Spleen (tissue), 11 donors: Measurements from ENCODE around the gene ABCB4. TPM values are rescaled to one million over a fixed set of nuclear protein-coding genes. Genes with fewer than 3 reads are reported as not detected.
"Not testable (repeated sequence)": the region's sequence is repeated elsewhere in the genome, so short reads cannot be mapped to it uniquely, and the experiment has no call there.

Experiments
- DNase-seq: peaks from one replicate; pipeline ENCODE4 v3.0.0-alpha.2; 2020
- H3K27ac ChIP-seq, 8 donors: fragments of 200-600 bp; sonication (generic) in 7 of 8; 1 replicate in 4 of 8; 2 replicates in 4 of 8; pipeline versions ENCODE4 v1.5.0 to v1.8.0; 2016 to 2021; ENCODE audit warnings: inconsistent platforms in 4 of 8, mild to moderate bottlenecking in 4 of 8, moderate library complexity in 1 of 8
- H3K27me3 ChIP-seq, 7 donors: fragments of 200-600 bp; sonication (generic) in 6 of 7; replicated peaks in 1 of 7; 1 replicate in 4 of 7; 2 replicates in 3 of 7; pipeline versions ENCODE4 v1.5.0 to v1.8.0; 2016 to 2021; ENCODE audit warnings: inconsistent platforms in 3 of 7, mild to moderate bottlenecking in 1 of 7
- H3K36me3 ChIP-seq, 6 donors: fragments of 200-600 bp; sonication (generic) in 5 of 6; 1 replicate in 4 of 6; 2 replicates in 2 of 6; pipeline versions ENCODE4 v1.5.0 to v1.8.0; 2016 to 2021; ENCODE audit warnings: inconsistent platforms in 2 of 6
- H3K4me1 ChIP-seq, 6 donors: fragments of 200-600 bp; sonication (generic) in 5 of 6; 1 replicate in 3 of 6; 2 replicates in 3 of 6; pipeline versions ENCODE4 v1.5.0 to v1.8.0; 2016 to 2021; ENCODE audit warnings: inconsistent platforms in 3 of 6
- H3K4me3 ChIP-seq, 8 donors: fragments of 200-600 bp; sonication (generic) in 7 of 8; 1 replicate in 4 of 8; 2 replicates in 4 of 8; pipeline versions ENCODE4 v1.5.0 to v1.8.0; 2016 to 2021; ENCODE audit warnings: inconsistent platforms in 4 of 8, mild to moderate bottlenecking in 4 of 8, moderate library complexity in 2 of 8
- H3K9me3 ChIP-seq, 8 donors: fragments of 200-600 bp; sonication (generic) in 7 of 8; 1 replicate in 4 of 8; 2 replicates in 4 of 8; pipeline versions ENCODE4 v1.5.0 to v1.8.0; 2016 to 2021; ENCODE audit warnings: inconsistent platforms in 4 of 8
- POLR2A ChIP-seq, 3 donors: fragments of 450-650 bp; IDR thresholded peaks; one replicate each; pipeline ENCODE4 v1.5.1; 2017; ENCODE audit warnings: antibody characterized with exemption in 3 of 3, mild to moderate bottlenecking in 1 of 3
- POLR2AphosphoS5 ChIP-seq, 3 donors: sonication (generic); formaldehyde crosslinking; IDR thresholded peaks; one replicate each; pipeline ENCODE4 v1.5.1; 2017; ENCODE audit warnings: antibody characterized with exemption in 3 of 3
- WGBS, 5 donors: extraction: QIAGEN DNeasy Blood & Tissue Kit in 3 of 5; methylation state at CpG; one replicate each; pipeline versions ENCODE4 v1.1.5 to v1.1.7; 2013 to 2018; 5-methylcytosine and 5-hydroxymethylcytosine counted together
- intact Hi-C: fragments of 100-400 bp; cut with DNase I; formaldehyde crosslinking; loops from one replicate; pipeline ENCODE4 v1.15.0; 2023; ENCODE audit warnings: low total_unique reads
- polyA plus RNA-seq, 3 donors: library from polyadenylated mRNA; stranded (reverse); fragments of 200-250 nt; gene quantifications; one replicate each; pipeline ENCODE4 v1.2.1, GENCODE V29; 2013
- total RNA-seq, 7 donors: library from RNA; depleted of rRNA in 3 of 7; stranded (reverse); fragments of >200 nt in 3 of 7; fragmentation: NEBNext Ultra II Directional in 4 of 7; extraction: Animal tissue kit (Norgen Biotek cat#: 25700) in 4 of 7; gene quantifications; one replicate each; pipeline versions ENCODE4 v1.1.0 to v1.2.1, GENCODE V29; 2016 to 2021
- TF ChIP-seq, protein P1 (sequence below), 11 experiments: fragments of 200-600 bp in 7 of 11; fragments of 450-650 bp in 4 of 11; sonication (generic) in 4 of 11; IDR thresholded peaks in 8 of 11; conservative IDR thresholded peaks in 3 of 11; 1 replicate in 7 of 11; 2 replicates in 4 of 11; pipeline versions ENCODE4 v1.4.0 to v1.8.0; 2016 to 2021; ENCODE audit warnings: antibody characterized with exemption in 11 of 11, inconsistent platforms in 4 of 11, mild to moderate bottlenecking in 1 of 11
- donor health status: healthy with polysubstance abuse.
- donor health status: DM: no; HTN: no; CAD: no; lungs with moderate emphysema.
- donor health status: DM: no; HTN: no; CAD: no.
- donor health status: Bipolar disorder and iron deficiency.
- donor health status: healthy.
- donor health status: DM: no; HTN: no; CAD: no.
- donor health status: DM: yes; HTN: yes; CAD: no.

ABCB4 gene
- total and polyA plus RNA-seq, 10 donors = 12.1 to 37.5 (median 21.7) TPM

DNA sequence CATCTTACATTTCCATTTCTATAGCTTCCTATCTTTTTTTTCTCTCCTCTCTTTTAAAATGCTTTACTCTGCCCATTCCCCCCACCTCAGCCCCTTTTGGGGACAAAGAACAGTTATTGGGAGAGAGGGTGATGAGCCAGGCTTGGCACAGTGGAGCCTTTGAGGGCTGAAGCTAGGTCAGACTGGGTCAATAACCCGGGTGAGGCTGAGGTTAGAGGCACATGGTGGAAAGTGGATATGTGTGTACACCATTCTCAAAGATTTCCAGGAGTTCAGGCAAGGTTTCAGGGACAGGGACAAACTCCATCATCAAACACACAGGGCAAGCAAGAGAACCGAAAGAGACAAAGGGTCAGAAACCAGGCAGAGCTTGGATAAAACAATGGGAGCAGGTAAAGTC, 11.5 kb downstream of the ABCB4 start:
- H3K27me3 ChIP-seq = no peaks in the 10 kb centered on the region
- H3K4me3 ChIP-seq = no peak overlapping the region
- intact Hi-C loops = no loop called here
- DNase-seq = no peak
- no peak overlapping the region for H3K27ac ChIP-seq
- peaks cover 0 to 31% (median 0%) of the 10 kb centered on the region in 6 donors for H3K36me3 ChIP-seq
- H3K9me3 ChIP-seq = no peaks in the 10 kb centered on the region
- WGBS, 5 donors = 76 to 89% (median 85%) methylated on average over 2 of the region's 2 CpGs
- peaks cover 0 to 3% (median 0%) of the 10 kb centered on the region in 6 donors for H3K4me1 ChIP-seq
- TF ChIP-seq, protein P1, sequence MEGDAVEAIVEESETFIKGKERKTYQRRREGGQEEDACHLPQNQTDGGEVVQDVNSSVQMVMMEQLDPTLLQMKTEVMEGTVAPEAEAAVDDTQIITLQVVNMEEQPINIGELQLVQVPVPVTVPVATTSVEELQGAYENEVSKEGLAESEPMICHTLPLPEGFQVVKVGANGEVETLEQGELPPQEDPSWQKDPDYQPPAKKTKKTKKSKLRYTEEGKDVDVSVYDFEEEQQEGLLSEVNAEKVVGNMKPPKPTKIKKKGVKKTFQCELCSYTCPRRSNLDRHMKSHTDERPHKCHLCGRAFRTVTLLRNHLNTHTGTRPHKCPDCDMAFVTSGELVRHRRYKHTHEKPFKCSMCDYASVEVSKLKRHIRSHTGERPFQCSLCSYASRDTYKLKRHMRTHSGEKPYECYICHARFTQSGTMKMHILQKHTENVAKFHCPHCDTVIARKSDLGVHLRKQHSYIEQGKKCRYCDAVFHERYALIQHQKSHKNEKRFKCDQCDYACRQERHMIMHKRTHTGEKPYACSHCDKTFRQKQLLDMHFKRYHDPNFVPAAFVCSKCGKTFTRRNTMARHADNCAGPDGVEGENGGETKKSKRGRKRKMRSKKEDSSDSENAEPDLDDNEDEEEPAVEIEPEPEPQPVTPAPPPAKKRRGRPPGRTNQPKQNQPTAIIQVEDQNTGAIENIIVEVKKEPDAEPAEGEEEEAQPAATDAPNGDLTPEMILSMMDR (IDR thresholded peaks at IDR 0.05 in 8 of 11, conservative IDR thresholded peaks at IDR 0.05 in 3 of 11) = no peak
- TF ChIP-seq POLR2AphosphoS5 (IDR thresholded peaks at IDR 0.05) (no peak), POLR2A (IDR thresholded peaks at IDR 0.05) (no peak)

DNA sequence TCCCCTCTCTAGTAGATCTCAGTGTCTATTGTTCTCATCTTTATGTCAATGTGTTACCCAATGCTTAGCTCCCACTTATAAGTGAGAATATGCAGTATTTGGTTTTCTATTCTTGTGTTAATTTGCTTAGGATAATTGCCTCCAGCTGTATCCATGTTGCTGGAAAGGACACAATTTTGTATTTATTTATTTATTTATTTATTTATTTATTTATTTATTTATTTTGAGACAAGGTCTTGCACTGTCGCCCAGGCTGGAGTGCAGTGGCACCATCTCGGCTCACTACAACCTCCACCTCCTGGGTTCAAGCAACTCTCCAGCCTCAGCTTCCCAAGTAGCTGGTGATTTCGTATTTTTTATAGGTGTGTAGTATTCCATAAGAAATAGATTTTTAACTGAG, 15.0 kb downstream of the ABCB4 start:
- H3K27me3 ChIP-seq, H3K4me1 ChIP-seq, H3K9me3 ChIP-seq, H3K4me3 ChIP-seq, intact Hi-C loops, H3K27ac ChIP-seq, DNase-seq: not testable (repeated sequence)
- WGBS, 5 donors = 85 to 98% (median 89%) methylated on average over 3 of the region's 3 CpGs
- peaks cover 0 to 32% (median 0%) of the 10 kb centered on the region in 6 donors for H3K36me3 ChIP-seq

DNA sequence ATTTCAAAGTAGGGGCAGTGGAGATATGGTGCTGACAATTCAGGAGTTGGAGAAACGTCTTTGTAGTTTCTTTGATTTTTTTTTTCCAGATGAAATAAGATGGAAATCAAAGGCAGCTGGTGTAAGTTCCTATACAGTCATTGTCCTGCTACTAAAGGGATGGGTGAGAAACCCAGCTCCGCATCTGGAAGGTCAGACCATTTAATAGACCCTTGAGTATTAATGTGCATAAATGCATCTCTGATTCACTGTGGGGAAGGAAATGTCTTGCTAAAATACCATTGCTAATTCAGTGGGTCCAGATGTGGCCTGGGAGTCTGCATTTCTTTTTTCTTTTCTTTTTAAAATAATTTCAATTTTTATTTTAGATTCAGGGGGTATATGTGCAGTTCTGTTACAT, 15.5 kb downstream of the ABCB4 start:
- DNase-seq = no peak
- H3K4me3 ChIP-seq = no peak overlapping the region
- H3K36me3 ChIP-seq = peaks cover 0 to 29% (median 0%) of the 10 kb centered on the region in 6 donors
- intact Hi-C loops = no loop called here
- H3K4me1 ChIP-seq = no peaks in the 10 kb centered on the region
- no peak overlapping the region for H3K27ac ChIP-seq
- WGBS, 5 donors = 80 to 89% (median 85%) methylated on average over 2 of the region's 2 CpGs
- TF ChIP-seq POLR2AphosphoS5 (IDR thresholded peaks at IDR 0.05) (no peak), POLR2A (IDR thresholded peaks at IDR 0.05) (no peak)
- TF ChIP-seq, protein P1 (IDR thresholded peaks at IDR 0.05 in 8 of 11, conservative IDR thresholded peaks at IDR 0.05 in 3 of 11) = no peak
- no peaks in the 10 kb centered on the region for H3K27me3 ChIP-seq
- no peaks in the 10 kb centered on the region for H3K9me3 ChIP-seq

DNA sequence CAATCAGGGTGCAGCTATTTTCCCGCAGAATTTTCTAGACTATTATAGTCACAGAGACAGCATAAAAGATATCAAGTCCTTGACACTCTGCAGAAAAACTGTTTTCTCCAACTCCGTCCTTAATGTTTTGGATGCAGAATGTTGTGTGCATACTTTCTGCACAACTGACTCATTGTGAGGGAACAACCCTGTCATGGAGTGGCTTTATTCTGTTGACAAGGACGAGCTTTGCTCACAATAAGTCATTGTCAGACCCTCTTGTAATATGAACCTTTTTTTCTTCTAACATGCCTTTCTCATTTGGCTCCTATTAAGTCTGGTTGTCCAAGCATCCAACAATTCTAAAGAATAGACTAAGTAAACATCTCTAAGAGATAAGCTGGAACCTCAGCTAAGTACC, 17.3 kb downstream of the ABCB4 start:
- 76 to 87% (median 83%) methylated on average over 3 of the region's 3 CpGs for WGBS, 5 donors
- DNase-seq = no peak
- intact Hi-C loops = no loop called here
- H3K9me3 ChIP-seq = no peaks in the 10 kb centered on the region
- no peaks in the 10 kb centered on the region for H3K4me1 ChIP-seq
- H3K4me3 ChIP-seq = no peak overlapping the region
- H3K27me3 ChIP-seq = no peaks in the 10 kb centered on the region
- H3K27ac ChIP-seq = no peak overlapping the region
- TF ChIP-seq POLR2AphosphoS5 (IDR thresholded peaks at IDR 0.05) = no peak
- TF ChIP-seq POLR2A (IDR thresholded peaks at IDR 0.05) = no peak
- TF ChIP-seq, protein P1 (IDR thresholded peaks at IDR 0.05 in 8 of 11, conservative IDR thresholded peaks at IDR 0.05 in 3 of 11) = no peak
- H3K36me3 ChIP-seq = peaks cover 0 to 35% (median 0%) of the 10 kb centered on the region in 6 donors

DNA sequence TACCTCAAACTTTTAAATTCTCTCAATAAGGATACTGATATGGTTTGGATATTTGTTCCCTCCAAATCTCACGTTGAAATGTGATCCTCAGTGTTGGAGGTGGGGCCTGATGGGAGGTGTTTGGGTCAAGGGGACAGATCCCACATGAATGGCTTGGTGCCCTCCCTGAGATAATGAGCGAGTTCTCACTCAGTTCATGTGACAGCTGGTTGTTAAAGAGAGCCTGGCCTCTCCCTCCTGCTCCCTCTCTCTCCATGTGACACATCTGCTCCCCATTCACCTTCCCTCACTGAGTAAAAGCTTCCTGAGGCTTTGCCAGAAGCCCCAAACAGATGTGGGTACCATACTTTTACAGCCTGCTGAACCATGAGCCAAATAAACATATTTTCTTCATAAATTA, 19.2 kb downstream of the ABCB4 start:
- Histone ChIP-seq H3K9me3 (no peaks in the 10 kb centered on the region), H3K4me1 (no peaks in the 10 kb centered on the region), H3K27ac (no peak overlapping the region), H3K36me3 (peaks cover 0 to 36% (median 0%) of the 10 kb centered on the region in 6 donors), H3K4me3 (no peak overlapping the region), H3K27me3 (no peaks in the 10 kb centered on the region)
- DNase-seq = no peak
- no peak for TF ChIP-seq POLR2AphosphoS5 (IDR thresholded peaks at IDR 0.05)
- no peak for TF ChIP-seq POLR2A (IDR thresholded peaks at IDR 0.05)
- TF ChIP-seq, protein P1 (IDR thresholded peaks at IDR 0.05 in 8 of 11, conservative IDR thresholded peaks at IDR 0.05 in 3 of 11) = no peak
- intact Hi-C loops = no loop called here
- 35 to 68% (median 51%) methylated on average over 2 of the region's 2 CpGs for WGBS, 5 donors
